Astrocyte (in vitro differentiated cells and primary cell): ENCODE measurements around the gene RAPGEF6. TPM values are rescaled to one million over a fixed set of nuclear protein-coding genes. Genes with fewer than 3 reads are reported as not detected.

Source experiments
- DNase-seq: peaks from one replicate; pipeline ENCODE4 v3.0.0-alpha.2; 2010; ENCODE audit warnings: low read depth
- FAIRE-seq: peaks from 2 replicates; lab custom pipeline; 2011; peaks lifted over from hg19 to GRCh38; lab: Jason Lieb, UNC
- H2AFZ ChIP-seq: 2 replicates; pipeline ENCODE4 v1.6.0; 2012; ENCODE audit warnings: low read depth, low read length, inconsistent platforms
- H3K27ac ChIP-seq: 2 replicates; pipeline ENCODE4 v1.5.1; 2011; ENCODE audit warnings: low read depth, low read length, inconsistent platforms
- H3K27me3 ChIP-seq: 2 replicates; pipeline ENCODE4 v1.6.0; 2011; ENCODE audit warnings: low read length, inconsistent platforms; ENCODE audit not compliant: insufficient read depth
- H3K36me3 ChIP-seq: 2 replicates; pipeline ENCODE4 v1.5.1; 2011; ENCODE audit warnings: low read length, inconsistent platforms; ENCODE audit not compliant: insufficient read depth
- H3K4me1 ChIP-seq: 2 replicates; pipeline ENCODE4 v1.5.1; 2011; ENCODE audit warnings: low read length, inconsistent platforms; ENCODE audit not compliant: insufficient read depth
- H3K4me2 ChIP-seq: 2 replicates; pipeline ENCODE4 v1.6.0; 2012; ENCODE audit warnings: low read length, inconsistent platforms
- H3K4me3 ChIP-seq: 2 replicates; pipeline ENCODE4 v1.5.1; 2011; ENCODE audit warnings: low read depth, mild to moderate bottlenecking, low read length, inconsistent platforms; ENCODE audit not compliant: insufficient read depth
- H3K79me2 ChIP-seq: 2 replicates; pipeline ENCODE4 v1.6.0; 2012; ENCODE audit warnings: mild to moderate bottlenecking, low read length, inconsistent platforms; ENCODE audit not compliant: insufficient read depth
- H3K9ac ChIP-seq: 2 replicates; pipeline ENCODE4 v1.6.0; 2012; ENCODE audit warnings: mild to moderate bottlenecking, low read length, inconsistent platforms
- H3K9me3 ChIP-seq: 2 replicates; pipeline ENCODE4 v1.5.1; 2012; ENCODE audit warnings: low read depth, mild to moderate bottlenecking, low read length, inconsistent platforms; ENCODE audit not compliant: insufficient read depth
- H4K20me1 ChIP-seq: 2 replicates; pipeline ENCODE4 v1.6.0; 2012; ENCODE audit warnings: low read length, inconsistent platforms; ENCODE audit not compliant: insufficient read depth
- H3K27ac Mint-ChIP-seq: one replicate; pipeline ENCODE4 v1.8.0; 2021; ENCODE audit warnings: mild to moderate bottlenecking, mixed read lengths; ENCODE audit not compliant: unreplicated experiment
- H3K27me3 Mint-ChIP-seq: one replicate; pipeline ENCODE4 v1.8.0; 2021; ENCODE audit warnings: low read depth, mixed read lengths; ENCODE audit not compliant: unreplicated experiment
- H3K36me3 Mint-ChIP-seq: one replicate; pipeline ENCODE4 v1.8.0; 2021; ENCODE audit warnings: low read depth, mixed read lengths; ENCODE audit not compliant: unreplicated experiment
- H3K4me1 Mint-ChIP-seq: one replicate; pipeline ENCODE4 v1.8.0; 2021; ENCODE audit warnings: low read depth, mixed read lengths; ENCODE audit not compliant: unreplicated experiment
- H3K4me3 Mint-ChIP-seq: one replicate; pipeline ENCODE4 v1.8.0; 2021; ENCODE audit warnings: mild to moderate bottlenecking, moderate library complexity, mixed read lengths; ENCODE audit not compliant: unreplicated experiment
- H3K9me3 Mint-ChIP-seq: one replicate; pipeline ENCODE4 v1.8.0; 2021; ENCODE audit warnings: mild to moderate bottlenecking, mixed read lengths; ENCODE audit not compliant: unreplicated experiment
- CTCF ChIP-seq: IDR thresholded peaks from 2 replicates; pipeline ENCODE4 v1.5.1; 2011; ENCODE audit warnings: low read depth, mild to moderate bottlenecking, inconsistent platforms, low read length, moderate library complexity; ENCODE audit not compliant: insufficient read depth
- EZH2 ChIP-seq: IDR thresholded peaks from 2 replicates; pipeline ENCODE4 v1.6.1; 2012; ENCODE audit warnings: mild to moderate bottlenecking, low read length, inconsistent platforms; ENCODE audit not compliant: insufficient read depth
- total RNA-seq: library from RNA; stranded (reverse); gene quantifications from 2 replicates; pipeline ENCODE4 v1.2.1, GENCODE V29; 2021

Gene RAPGEF6
- total RNA-seq, 1 donor from 2014 or later = 14.9 TPM

GRCh38 chr5:131386124-131386523 is 248.9 kb downstream of the RAPGEF6 start:
- Mint-ChIP-seq H3K4me1 (peaks cover 7% of the 10 kb centered on the region), H3K27me3 (no peaks in the 10 kb centered on the region), H3K9me3 (no peaks in the 10 kb centered on the region), H3K4me3 (no peak overlapping the region), H3K27ac (no peak overlapping the region), H3K36me3 (no peaks in the 10 kb centered on the region)
- Histone ChIP-seq H3K9me3 (no peaks in the 10 kb centered on the region), H3K4me1 (no peaks in the 10 kb centered on the region), H4K20me1 (peaks cover 3% of the 10 kb centered on the region), H3K9ac (no peak overlapping the region), H3K27me3 (no peaks in the 10 kb centered on the region), H3K27ac (no peak overlapping the region), H3K36me3 (no peaks in the 10 kb centered on the region), H3K4me3 (no peak overlapping the region), H3K4me2 (no peak overlapping the region), H2AFZ (no peak overlapping the region), H3K79me2 (peaks cover 9% of the 10 kb centered on the region)
- no peak for TF ChIP-seq EZH2
- no peak for TF ChIP-seq CTCF
- no peak for DNase-seq
- FAIRE-seq = no peak

GRCh38 chr5:131384616-131385214 is 250.3 kb downstream of the RAPGEF6 start:
- Mint-ChIP-seq H3K9me3 (no peaks in the 10 kb centered on the region), H3K27ac (no peak overlapping the region), H3K4me3 (no peak overlapping the region), H3K4me1 (peaks cover 13% of the 10 kb centered on the region), H3K36me3 (no peaks in the 10 kb centered on the region), H3K27me3 (no peaks in the 10 kb centered on the region)
- H3K79me2 ChIP-seq = peaks cover 18% of the 10 kb centered on the region
- H3K36me3 ChIP-seq = no peaks in the 10 kb centered on the region
- no peak overlapping the region for H3K9ac ChIP-seq
- TF ChIP-seq EZH2 = no peak
- no peak for TF ChIP-seq CTCF
- DNase-seq (no peak), FAIRE-seq (no peak)
- no peak overlapping the region for H3K4me3 ChIP-seq
- no peaks in the 10 kb centered on the region for H3K27me3 ChIP-seq
- no peak overlapping the region for H3K27ac ChIP-seq
- no peak overlapping the region for H3K4me2 ChIP-seq
- H3K9me3 ChIP-seq = no peaks in the 10 kb centered on the region
- no peak overlapping the region for H2AFZ ChIP-seq
- H4K20me1 ChIP-seq = peaks cover 3% of the 10 kb centered on the region
- peaks cover 4% of the 10 kb centered on the region for H3K4me1 ChIP-seq

GRCh38 chr5:131384173-131384572 is 250.9 kb downstream of the RAPGEF6 start:
- H3K4me1 ChIP-seq = peaks cover 9% of the 10 kb centered on the region
- DNase-seq = no peak
- no peak overlapping the region for H3K27ac ChIP-seq
- Mint-ChIP-seq H3K9me3 (no peaks in the 10 kb centered on the region), H3K4me3 (no peak overlapping the region), H3K4me1 (peaks cover 14% of the 10 kb centered on the region), H3K27ac (no peak overlapping the region), H3K27me3 (no peaks in the 10 kb centered on the region), H3K36me3 (no peaks in the 10 kb centered on the region)
- H3K9me3 ChIP-seq = no peaks in the 10 kb centered on the region
- H3K9ac ChIP-seq = no peak overlapping the region
- peaks cover 18% of the 10 kb centered on the region for H3K79me2 ChIP-seq
- H3K27me3 ChIP-seq = no peaks in the 10 kb centered on the region
- H3K4me2 ChIP-seq = no peak overlapping the region
- peaks cover 3% of the 10 kb centered on the region for H4K20me1 ChIP-seq
- TF ChIP-seq EZH2 = no peak
- no peak for TF ChIP-seq CTCF
- no peak overlapping the region for H2AFZ ChIP-seq
- no peaks in the 10 kb centered on the region for H3K36me3 ChIP-seq
- no peak for FAIRE-seq
- no peak overlapping the region for H3K4me3 ChIP-seq
